Measurements from ENCODE around the gene PAX1. TPM values are rescaled to one million over a fixed set of nuclear protein-coding genes. Genes with fewer than 3 reads are reported as not detected.

PAX1 gene
- total RNA-seq, 4 donors from 2014 or later: not detected

GRCh38 chr20:21665687-21666446 is 39.6 kb upstream of the PAX1 start:
- Histone ChIP-seq H3K4me1 (no peaks in the 10 kb centered on the region), H3K4me3 (no peak overlapping the region), H3K36me3 (no peaks in the 10 kb centered on the region), H3K9me3 (no peaks in the 10 kb centered on the region), H3K27me3 (no peaks in the 10 kb centered on the region), H3K27ac (no peak overlapping the region)
- TF ChIP-seq POLR2A (IDR thresholded peaks at IDR 0.05) (no peak), POLR2AphosphoS5 (IDR thresholded peaks at IDR 0.05) (no peak), EP300 (IDR thresholded peaks at IDR 0.05) (no peak), CTCF (IDR thresholded peaks at IDR 0.05) (no peak)
- no peak for ATAC-seq
- 63 to 69% methylated on average over 9 to 10 of the region's 11 CpGs for WGBS, 2 donors (ENCODE audit: low coverage in 1 of 2)

DNA sequence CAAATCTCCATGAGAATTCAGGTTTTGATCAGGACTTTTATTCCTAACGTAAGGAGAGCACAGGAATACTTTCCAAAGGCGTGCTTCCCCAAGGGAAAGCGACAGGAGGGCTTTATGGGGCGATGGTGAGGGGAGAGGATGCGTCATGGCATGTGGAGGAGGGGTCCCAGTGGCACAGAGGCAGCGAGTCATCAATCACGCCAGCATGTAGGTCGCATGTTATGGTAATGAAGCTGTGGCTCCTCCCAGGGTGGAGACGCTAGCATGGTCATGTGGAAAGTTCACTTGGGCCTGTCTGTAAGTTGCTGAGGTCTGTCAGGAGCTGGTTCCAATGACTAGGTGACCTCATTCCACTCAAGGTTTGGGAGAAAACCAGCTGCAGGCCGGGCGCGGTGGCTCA is 35.3 kb upstream of the PAX1 start:
- Histone ChIP-seq H3K9me3 (peaks cover 0 to 6% (median 0%) of the 10 kb centered on the region in 3 donors), H3K36me3 (no peaks in the 10 kb centered on the region), H3K27ac (no peak overlapping the region), H3K4me1 (no peaks in the 10 kb centered on the region), H3K4me3 (no peak overlapping the region), H3K27me3 (no peaks in the 10 kb centered on the region)
- ATAC-seq: no peak
- TF ChIP-seq EP300 (IDR thresholded peaks at IDR 0.05) (no peak), POLR2AphosphoS5 (IDR thresholded peaks at IDR 0.05) (no peak), POLR2A (IDR thresholded peaks at IDR 0.05) (no peak), CTCF (IDR thresholded peaks at IDR 0.05) (no peak)
- 89% methylated on average over 6 of the region's 12 CpGs; no CpG with 5 or more reads in 1 of the 2 donors for WGBS, 2 donors (ENCODE audit: low coverage in 1 of 2)

DNA sequence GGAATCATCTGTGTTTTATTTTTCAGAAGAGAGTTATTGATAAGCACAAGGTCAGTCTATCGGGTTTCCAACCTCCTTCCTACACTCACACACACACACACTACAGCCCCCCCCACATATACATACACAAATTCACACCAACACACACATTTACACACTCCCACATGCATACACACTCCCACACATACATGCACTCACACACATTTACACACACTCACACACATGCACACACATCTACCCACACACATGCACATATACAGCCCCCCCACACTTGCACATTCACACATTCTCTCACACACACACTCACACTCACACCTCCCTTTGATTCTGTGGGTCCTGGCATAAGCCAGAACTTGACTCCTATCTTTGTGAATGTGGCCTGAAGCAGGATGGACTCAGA is 34.5 kb upstream of the PAX1 start:
- H3K36me3 ChIP-seq: no peaks in the 10 kb centered on the region
- no peak for ATAC-seq
- TF ChIP-seq CTCF (IDR thresholded peaks at IDR 0.05): no peak
- TF ChIP-seq EP300 (IDR thresholded peaks at IDR 0.05): no peak
- no peak for TF ChIP-seq POLR2A (IDR thresholded peaks at IDR 0.05)
- no peak for TF ChIP-seq POLR2AphosphoS5 (IDR thresholded peaks at IDR 0.05)
- peaks cover 0 to 12% (median 0%) of the 10 kb centered on the region in 3 donors for H3K9me3 ChIP-seq
- WGBS, 2 donors (ENCODE audit: low coverage in 1 of 2): 83 to 100% methylated on average over 1 of the region's 1 CpG
- H3K27me3 ChIP-seq: no peaks in the 10 kb centered on the region
- no peaks in the 10 kb centered on the region for H3K4me1 ChIP-seq
- H3K27ac ChIP-seq: no peak overlapping the region
- no peak overlapping the region for H3K4me3 ChIP-seq

DNA sequence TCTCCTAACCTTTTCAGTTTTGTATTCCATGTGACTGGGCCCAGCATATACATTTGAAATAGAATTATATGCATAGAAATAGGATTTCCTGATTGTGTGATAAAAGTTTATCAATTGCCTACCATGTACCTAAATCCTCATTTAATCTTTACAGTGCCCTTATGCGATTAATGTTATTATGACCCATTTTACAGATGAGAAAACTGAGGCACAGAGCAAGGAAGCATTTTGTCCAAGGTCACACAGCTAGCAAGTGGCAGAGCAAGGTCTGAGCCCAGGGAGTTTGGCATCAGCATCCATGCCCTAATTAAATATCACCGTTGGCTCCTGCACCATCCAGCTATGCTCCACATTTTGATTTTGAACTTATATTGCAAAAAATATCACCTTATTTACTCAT is 28.2 kb upstream of the PAX1 start:
- peaks cover 8% of the 10 kb centered on the region for H3K27me3 ChIP-seq
- H3K9me3 ChIP-seq: peaks cover 0 to 12% (median 0%) of the 10 kb centered on the region in 3 donors
- no peak for ATAC-seq
- H3K27ac ChIP-seq: no peak overlapping the region
- H3K4me1 ChIP-seq: no peaks in the 10 kb centered on the region
- H3K4me3 ChIP-seq: no peak overlapping the region
- H3K36me3 ChIP-seq: no peaks in the 10 kb centered on the region
- WGBS, 2 donors (ENCODE audit: low coverage in 1 of 2): 70 to 91% methylated on average over 2 of the region's 2 CpGs
- TF ChIP-seq POLR2A (IDR thresholded peaks at IDR 0.05): no peak
- no peak for TF ChIP-seq EP300 (IDR thresholded peaks at IDR 0.05)
- no peak for TF ChIP-seq CTCF (IDR thresholded peaks at IDR 0.05)
- TF ChIP-seq POLR2AphosphoS5 (IDR thresholded peaks at IDR 0.05): no peak

DNA sequence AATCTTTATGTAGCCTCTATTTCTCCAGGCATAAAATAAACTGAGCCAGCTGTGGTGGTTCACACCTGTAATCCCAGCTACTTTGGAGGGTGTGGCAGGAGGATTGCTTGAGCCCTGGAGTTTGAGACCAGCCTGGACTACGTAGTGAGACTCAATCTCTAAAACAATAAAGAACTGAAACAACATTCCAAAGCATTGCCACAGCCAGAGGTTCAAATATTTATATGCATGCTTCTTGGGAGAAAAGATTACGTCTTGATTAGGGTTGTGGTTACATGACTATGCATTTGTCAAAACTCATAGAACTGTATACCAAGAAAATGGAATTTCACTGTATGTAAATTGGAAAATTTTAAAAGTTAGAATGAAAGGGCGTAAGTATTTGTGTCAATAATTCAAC is 27.7 kb upstream of the PAX1 start:
- Histone ChIP-seq H3K4me3 (no peak overlapping the region), H3K27ac (no peak overlapping the region), H3K9me3 (peaks cover 0 to 12% (median 0%) of the 10 kb centered on the region in 3 donors), H3K27me3 (peaks cover 8% of the 10 kb centered on the region), H3K36me3 (no peaks in the 10 kb centered on the region), H3K4me1 (no peaks in the 10 kb centered on the region)
- TF ChIP-seq EP300 (IDR thresholded peaks at IDR 0.05) (no peak), POLR2A (IDR thresholded peaks at IDR 0.05) (no peak), POLR2AphosphoS5 (IDR thresholded peaks at IDR 0.05) (no peak), CTCF (IDR thresholded peaks at IDR 0.05) (no peak)
- WGBS, 2 donors (ENCODE audit: low coverage in 1 of 2): 44 to 63% methylated on average over 3 of the region's 3 CpGs
- no peak for ATAC-seq
